ENCODE results near the gene ZMYND8.
"Not testable (repeated sequence)": the region's sequence is repeated elsewhere in the genome, so short reads cannot be mapped to it uniquely, and the experiment has no call there.

The ZMYND8 gene

GRCh38 chr20:47356526-47357295 is at the start of gene ZMYND8:
TSS of gene ZMYND8 (minus strand) at chr20:47356699. CDS start at chr20:47356670, 29 bp downstream.
- Histone ChIP-seq H3K36me3 (ENCODE audit: control insufficient read depth, insufficient read depth, low read length) (no peaks in the 10 kb centered on the region), H3K27me3 (ENCODE audit: control insufficient read depth, insufficient read depth, low read length) (no peaks in the 10 kb centered on the region), H3K9ac (ENCODE audit: low read depth, low read length) (peak within 1 kb of the TSS; percentile 85), H3K9me3 (ENCODE audit: control insufficient read depth, insufficient read depth, low read length) (no peaks in the 10 kb centered on the region), H3K4me3 (ENCODE audit: low read depth, low read length) (peak within 1 kb of the TSS; percentile 23), H3K4me1 (ENCODE audit: control insufficient read depth, insufficient read depth, low read length) (peaks cover 77% of the 10 kb centered on the region)

DNA sequence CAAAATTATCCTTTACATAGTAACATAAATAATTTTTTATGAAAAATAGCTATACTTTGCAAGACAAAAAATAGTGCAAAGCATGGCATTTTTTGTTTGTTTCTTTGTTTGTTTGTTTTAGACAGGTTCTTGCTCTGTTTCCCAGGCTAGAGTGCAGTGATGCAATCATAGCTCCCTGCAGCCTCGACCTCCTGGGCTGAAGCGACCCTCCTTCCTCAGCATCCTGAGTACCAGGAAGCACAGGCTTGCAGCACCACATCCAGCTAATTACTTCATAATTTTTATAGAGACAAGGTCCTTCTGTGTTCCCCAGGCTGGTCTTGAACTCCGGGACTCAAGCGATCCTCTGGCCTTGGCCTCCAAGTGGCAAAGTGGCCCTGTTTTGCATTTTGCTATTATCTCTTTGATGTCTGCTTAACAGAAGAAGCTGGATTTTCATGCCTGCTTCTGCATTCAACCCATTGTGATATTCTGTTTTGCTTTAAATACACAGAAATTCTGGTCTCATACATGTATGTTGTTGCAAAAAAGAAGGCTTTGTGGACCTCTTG is 49.4 kb upstream of the ZMYND8 start:
- H3K4me3 ChIP-seq (ENCODE audit: low read depth, low read length), result no peak overlapping the region
- no peaks in the 10 kb centered on the region for H3K9me3 ChIP-seq (ENCODE audit: control insufficient read depth, insufficient read depth, low read length)
- H3K4me1 ChIP-seq (ENCODE audit: control insufficient read depth, insufficient read depth, low read length), result no peaks in the 10 kb centered on the region
- no peaks in the 10 kb centered on the region for H3K27me3 ChIP-seq (ENCODE audit: control insufficient read depth, insufficient read depth, low read length)
- H3K9ac ChIP-seq (ENCODE audit: low read depth, low read length), result no peak overlapping the region
- H3K36me3 ChIP-seq (ENCODE audit: control insufficient read depth, insufficient read depth, low read length), result no peaks in the 10 kb centered on the region

DNA sequence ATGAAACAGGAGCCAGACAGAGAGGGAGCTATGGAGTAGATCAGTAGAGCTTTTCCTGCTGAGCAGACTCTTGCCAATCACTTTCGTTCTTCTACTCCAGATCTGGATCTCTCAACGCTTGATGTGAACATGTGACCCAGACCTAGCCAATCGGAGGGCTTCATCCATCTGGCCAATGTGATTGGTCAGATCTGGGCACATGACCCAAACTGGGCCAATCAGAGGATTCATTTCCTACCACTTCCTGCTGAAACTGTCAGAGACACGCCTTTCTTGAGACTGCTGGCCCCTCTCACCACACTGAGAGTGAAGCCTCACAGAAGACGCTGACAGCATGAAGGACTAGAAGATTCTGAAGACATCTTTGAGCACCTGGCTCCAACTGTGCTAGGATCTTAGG is 44.2 kb upstream of the ZMYND8 start:
- no peaks in the 10 kb centered on the region for H3K36me3 ChIP-seq (ENCODE audit: control insufficient read depth, insufficient read depth, low read length)
- H3K4me3 ChIP-seq (ENCODE audit: low read depth, low read length), result no peak overlapping the region
- H3K9me3 ChIP-seq (ENCODE audit: control insufficient read depth, insufficient read depth, low read length), result no peaks in the 10 kb centered on the region
- no peak overlapping the region for H3K9ac ChIP-seq (ENCODE audit: low read depth, low read length)
- H3K27me3 ChIP-seq (ENCODE audit: control insufficient read depth, insufficient read depth, low read length), result no peaks in the 10 kb centered on the region
- no peaks in the 10 kb centered on the region for H3K4me1 ChIP-seq (ENCODE audit: control insufficient read depth, insufficient read depth, low read length)

- no peaks in the 10 kb centered on the region for H3K4me1 ChIP-seq (ENCODE audit: control insufficient read depth, insufficient read depth, low read length)
- no peaks in the 10 kb centered on the region for H3K36me3 ChIP-seq (ENCODE audit: control insufficient read depth, insufficient read depth, low read length)
- no peaks in the 10 kb centered on the region for H3K27me3 ChIP-seq (ENCODE audit: control insufficient read depth, insufficient read depth, low read length)
- no peak overlapping the region for H3K4me3 ChIP-seq (ENCODE audit: low read depth, low read length)
- no peak overlapping the region for H3K9ac ChIP-seq (ENCODE audit: low read depth, low read length)
- no peaks in the 10 kb centered on the region for H3K9me3 ChIP-seq (ENCODE audit: control insufficient read depth, insufficient read depth, low read length)
These were observed 41.3 kb upstream of the ZMYND8 start for GRCh38 chr20:47397652-47398301.

- no peak overlapping the region for H3K4me3 ChIP-seq (ENCODE audit: low read depth, low read length)
- no peaks in the 10 kb centered on the region for H3K27me3 ChIP-seq (ENCODE audit: control insufficient read depth, insufficient read depth, low read length)
- no peaks in the 10 kb centered on the region for H3K4me1 ChIP-seq (ENCODE audit: control insufficient read depth, insufficient read depth, low read length)
- no peaks in the 10 kb centered on the region for H3K36me3 ChIP-seq (ENCODE audit: control insufficient read depth, insufficient read depth, low read length)
- no peak overlapping the region for H3K9ac ChIP-seq (ENCODE audit: low read depth, low read length)
- no peaks in the 10 kb centered on the region for H3K9me3 ChIP-seq (ENCODE audit: control insufficient read depth, insufficient read depth, low read length)
These were observed 40.4 kb upstream of the ZMYND8 start for GRCh38 chr20:47396762-47397476.

- H3K9me3 ChIP-seq (ENCODE audit: control insufficient read depth, insufficient read depth, low read length); H3K9ac ChIP-seq (ENCODE audit: low read depth, low read length); H3K36me3 ChIP-seq (ENCODE audit: control insufficient read depth, insufficient read depth, low read length); H3K27me3 ChIP-seq (ENCODE audit: control insufficient read depth, insufficient read depth, low read length); H3K4me1 ChIP-seq (ENCODE audit: control insufficient read depth, insufficient read depth, low read length); H3K4me3 ChIP-seq (ENCODE audit: low read depth, low read length): not testable (repeated sequence)
These were observed 37.5 kb upstream of the ZMYND8 start for GRCh38 chr20:47393796-47394514.

GRCh38 chr20:47392721-47393073 is 36.2 kb upstream of the ZMYND8 start:
- H3K4me3 ChIP-seq (ENCODE audit: low read depth, low read length), result no peak overlapping the region
- H3K9ac ChIP-seq (ENCODE audit: low read depth, low read length), result no peak overlapping the region
- H3K9me3 ChIP-seq (ENCODE audit: control insufficient read depth, insufficient read depth, low read length), result no peaks in the 10 kb centered on the region
- no peaks in the 10 kb centered on the region for H3K27me3 ChIP-seq (ENCODE audit: control insufficient read depth, insufficient read depth, low read length)
- no peaks in the 10 kb centered on the region for H3K4me1 ChIP-seq (ENCODE audit: control insufficient read depth, insufficient read depth, low read length)
- no peaks in the 10 kb centered on the region for H3K36me3 ChIP-seq (ENCODE audit: control insufficient read depth, insufficient read depth, low read length)

DNA sequence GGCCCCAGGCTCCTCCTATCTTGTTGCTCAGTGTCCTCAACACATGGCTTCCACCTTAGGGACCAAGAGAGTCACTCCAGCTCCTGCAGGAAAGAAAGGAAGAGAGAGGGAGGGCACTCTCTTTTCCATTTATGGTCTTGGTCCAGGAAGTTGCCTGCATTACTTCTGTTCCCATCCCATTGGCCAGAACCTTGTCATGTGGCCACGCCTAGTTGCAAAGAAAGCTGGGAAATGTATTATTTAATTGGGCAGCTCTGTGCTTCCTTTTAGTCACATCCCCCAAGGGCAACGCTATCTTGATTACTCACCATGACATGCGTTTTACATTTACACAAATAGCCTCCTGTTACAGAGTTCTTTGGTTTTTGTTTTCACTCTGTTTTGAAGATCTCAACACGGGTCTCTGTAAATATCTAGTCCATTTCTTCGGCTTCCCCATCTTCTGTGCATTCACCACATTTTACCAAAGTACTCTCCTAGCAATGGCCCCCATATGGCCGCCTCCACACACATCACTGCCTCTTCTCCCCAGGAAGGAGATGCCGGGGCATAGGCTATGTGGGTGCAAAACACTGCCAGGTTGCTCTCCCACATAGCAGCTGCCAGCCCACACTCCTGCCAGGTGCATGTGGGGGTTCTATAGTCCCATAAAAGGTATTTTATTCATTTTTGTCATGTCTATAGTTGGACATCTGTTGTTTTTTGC is 35.7 kb upstream of the ZMYND8 start:
- Histone ChIP-seq H3K9me3 (ENCODE audit: control insufficient read depth, insufficient read depth, low read length) (no peaks in the 10 kb centered on the region), H3K9ac (ENCODE audit: low read depth, low read length) (no peak overlapping the region), H3K27me3 (ENCODE audit: control insufficient read depth, insufficient read depth, low read length) (no peaks in the 10 kb centered on the region), H3K4me3 (ENCODE audit: low read depth, low read length) (no peak overlapping the region), H3K4me1 (ENCODE audit: control insufficient read depth, insufficient read depth, low read length) (no peaks in the 10 kb centered on the region), H3K36me3 (ENCODE audit: control insufficient read depth, insufficient read depth, low read length) (no peaks in the 10 kb centered on the region)

- Histone ChIP-seq H3K4me3 (ENCODE audit: low read depth, low read length) (no peak overlapping the region), H3K4me1 (ENCODE audit: control insufficient read depth, insufficient read depth, low read length) (no peaks in the 10 kb centered on the region), H3K36me3 (ENCODE audit: control insufficient read depth, insufficient read depth, low read length) (no peaks in the 10 kb centered on the region), H3K9ac (ENCODE audit: low read depth, low read length) (no peak overlapping the region), H3K9me3 (ENCODE audit: control insufficient read depth, insufficient read depth, low read length) (no peaks in the 10 kb centered on the region), H3K27me3 (ENCODE audit: control insufficient read depth, insufficient read depth, low read length) (no peaks in the 10 kb centered on the region)
These were observed 34.9 kb upstream of the ZMYND8 start for GRCh38 chr20:47391276-47392010.

DNA sequence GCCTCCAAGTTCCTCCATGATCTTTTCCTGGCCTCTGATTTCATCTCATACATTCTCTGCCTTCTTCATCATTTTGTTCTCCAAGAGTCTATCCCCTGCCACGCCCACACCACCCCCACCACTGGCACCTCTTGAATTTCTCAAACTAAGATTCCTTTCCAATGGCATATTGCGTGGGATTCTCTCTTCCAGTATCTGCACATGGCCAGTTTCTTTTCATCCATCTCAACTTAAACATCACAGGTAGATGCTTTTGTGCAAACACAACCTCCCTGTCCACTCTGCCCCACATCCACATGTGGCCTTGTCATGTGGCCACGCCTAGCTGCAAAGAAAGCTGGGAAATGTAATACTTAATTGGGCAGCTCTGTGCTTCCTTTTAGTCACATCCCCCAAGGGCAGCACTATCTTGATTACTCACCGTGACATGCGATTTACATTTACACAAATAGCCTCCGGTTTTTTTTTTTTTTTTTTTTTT is 33.4 kb upstream of the ZMYND8 start:
- H3K9me3 ChIP-seq (ENCODE audit: control insufficient read depth, insufficient read depth, low read length), result no peaks in the 10 kb centered on the region
- H3K27me3 ChIP-seq (ENCODE audit: control insufficient read depth, insufficient read depth, low read length), result no peaks in the 10 kb centered on the region
- H3K9ac ChIP-seq (ENCODE audit: low read depth, low read length), result no peak overlapping the region
- no peaks in the 10 kb centered on the region for H3K36me3 ChIP-seq (ENCODE audit: control insufficient read depth, insufficient read depth, low read length)
- no peak overlapping the region for H3K4me3 ChIP-seq (ENCODE audit: low read depth, low read length)
- no peaks in the 10 kb centered on the region for H3K4me1 ChIP-seq (ENCODE audit: control insufficient read depth, insufficient read depth, low read length)
